Brain microvascular endothelial cell (primary cell): ENCODE data around the gene EML1.

ENCODE experiments used
- DNase-seq: peaks from one replicate; pipeline ENCODE4 v3.0.0-alpha.2; 2020
- H3K27ac ChIP-seq: fragments of 250-450 bp; sonication (Bioruptor Pico); 2 replicates; pipeline ENCODE4 v1.5.1; 2020; ENCODE audit warnings: mild to moderate bottlenecking, moderate library complexity
- H3K27me3 ChIP-seq: fragments of 250-450 bp; sonication (Bioruptor Pico); replicated peaks from 2 replicates; pipeline ENCODE4 v1.5.1; 2020; ENCODE audit warnings: mild to moderate bottlenecking
- H3K36me3 ChIP-seq: fragments of 250-450 bp; sonication (Bioruptor Pico); replicated peaks from 2 replicates; pipeline ENCODE4 v1.5.1; 2020; ENCODE audit warnings: mild to moderate bottlenecking
- H3K4me3 ChIP-seq: 2 replicates; pipeline ENCODE4 v1.5.1; 2011; ENCODE audit warnings: low read depth, mild to moderate bottlenecking, control low read depth, low read length, moderate library complexity
- CTCF ChIP-seq: IDR thresholded peaks from 2 replicates; pipeline ENCODE4 v1.5.1; 2011; ENCODE audit warnings: low read depth, mild to moderate bottlenecking, moderate library complexity, low read length, control low read depth, inconsistent platforms; ENCODE audit errors: missing control alignments
- in situ Hi-C: cut with HindIII; loops from 2 replicates; pipeline ENCODE4 v1.10.0; 2017; ENCODE audit warnings: low sequenced_read_pairs, low pct_ligation_motif_present

The EML1 gene

GRCh38 chr14:99803803-99804202, 10.6 kb downstream of the EML1 start:
- Histone ChIP-seq H3K36me3 (no peaks in the 10 kb centered on the region), H3K27ac (no peak overlapping the region), H3K27me3 (no peaks in the 10 kb centered on the region), H3K4me3 (no peak overlapping the region)
- no peak for TF ChIP-seq CTCF
- no peak for DNase-seq
- in situ Hi-C loops, result no loop called here

GRCh38 chr14:99805757-99806439, 12.7 kb downstream of the EML1 start:
- Histone ChIP-seq H3K36me3 (no peaks in the 10 kb centered on the region), H3K4me3 (no peak overlapping the region), H3K27me3 (no peaks in the 10 kb centered on the region), H3K27ac (no peak overlapping the region)
- no peak for TF ChIP-seq CTCF
- in situ Hi-C loops, result no loop called here
- DNase-seq, result no peak

GRCh38 chr14:99806836-99807235, 13.6 kb downstream of the EML1 start:
- Histone ChIP-seq H3K36me3 (no peaks in the 10 kb centered on the region), H3K4me3 (no peak overlapping the region), H3K27me3 (no peaks in the 10 kb centered on the region), H3K27ac (no peak overlapping the region)
- no peak for TF ChIP-seq CTCF
- in situ Hi-C loops, result no loop called here
- no peak for DNase-seq

- Histone ChIP-seq H3K27ac (no peak overlapping the region), H3K27me3 (no peaks in the 10 kb centered on the region), H3K4me3 (no peak overlapping the region), H3K36me3 (no peaks in the 10 kb centered on the region)
- no peak for DNase-seq
- TF ChIP-seq CTCF, result peak; percentile 36
- in situ Hi-C loops, result no loop called here
Observed at GRCh38 chr14:99807413-99808153, 14.4 kb downstream of the EML1 start.

- Histone ChIP-seq H3K4me3 (no peak overlapping the region), H3K27me3 (no peaks in the 10 kb centered on the region), H3K27ac (no peak overlapping the region), H3K36me3 (no peaks in the 10 kb centered on the region)
- no peak for DNase-seq
- in situ Hi-C loops, result no loop called here
- no peak for TF ChIP-seq CTCF
Observed at GRCh38 chr14:99808154-99808505, 14.9 kb downstream of the EML1 start.
